SK-N-SH (cell line): Measurements from ENCODE around the gene SLCO3A1.

Source experiments
- POLR2AphosphoS5 ChIP-seq: IDR thresholded peaks from 2 replicates; pipeline ENCODE4 v1.6.1; 2012; ENCODE audit warnings: low read depth, low read length
- RFX5 ChIP-seq: IDR thresholded peaks from 2 replicates; pipeline ENCODE4 v1.6.1; 2012; ENCODE audit warnings: mild to moderate bottlenecking, improper control_type of control experiment, low read length
- YY1 ChIP-seq: IDR thresholded peaks from 2 replicates; pipeline ENCODE4 v1.4.0; 2012; ENCODE audit warnings: low read depth, mild to moderate bottlenecking
- TF ChIP-seq, protein P1 (sequence below): fragments of 200-600 bp; sonication (generic); IDR thresholded peaks from 2 replicates; pipeline ENCODE4 v1.6.1; 2017; ENCODE audit warnings: antibody characterized with exemption, mild to moderate bottlenecking, moderate library complexity

DNA sequence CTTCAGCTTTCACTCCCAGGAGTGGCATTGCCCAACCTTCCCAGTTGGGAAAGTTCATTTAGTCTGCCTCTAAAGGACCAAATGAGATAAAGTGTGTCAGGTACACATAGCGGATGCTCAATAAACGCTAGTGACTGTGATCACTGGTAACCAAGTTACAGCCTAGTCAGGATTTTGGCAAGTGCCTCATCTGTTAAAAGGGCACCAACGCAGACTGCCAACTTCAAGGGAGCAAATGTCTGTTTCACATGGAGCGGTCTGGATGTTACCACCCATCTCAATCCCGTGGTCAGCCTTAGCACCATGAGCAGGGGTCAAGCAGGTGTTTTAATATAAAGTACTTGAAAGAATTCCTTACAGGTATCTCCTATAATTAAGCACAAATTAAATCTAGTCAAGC, 22.7 kb downstream of the SLCO3A1 start:
- TF ChIP-seq RFX5 (no peak), POLR2AphosphoS5 (no peak), YY1 (no peak)
- TF ChIP-seq, protein P1, sequence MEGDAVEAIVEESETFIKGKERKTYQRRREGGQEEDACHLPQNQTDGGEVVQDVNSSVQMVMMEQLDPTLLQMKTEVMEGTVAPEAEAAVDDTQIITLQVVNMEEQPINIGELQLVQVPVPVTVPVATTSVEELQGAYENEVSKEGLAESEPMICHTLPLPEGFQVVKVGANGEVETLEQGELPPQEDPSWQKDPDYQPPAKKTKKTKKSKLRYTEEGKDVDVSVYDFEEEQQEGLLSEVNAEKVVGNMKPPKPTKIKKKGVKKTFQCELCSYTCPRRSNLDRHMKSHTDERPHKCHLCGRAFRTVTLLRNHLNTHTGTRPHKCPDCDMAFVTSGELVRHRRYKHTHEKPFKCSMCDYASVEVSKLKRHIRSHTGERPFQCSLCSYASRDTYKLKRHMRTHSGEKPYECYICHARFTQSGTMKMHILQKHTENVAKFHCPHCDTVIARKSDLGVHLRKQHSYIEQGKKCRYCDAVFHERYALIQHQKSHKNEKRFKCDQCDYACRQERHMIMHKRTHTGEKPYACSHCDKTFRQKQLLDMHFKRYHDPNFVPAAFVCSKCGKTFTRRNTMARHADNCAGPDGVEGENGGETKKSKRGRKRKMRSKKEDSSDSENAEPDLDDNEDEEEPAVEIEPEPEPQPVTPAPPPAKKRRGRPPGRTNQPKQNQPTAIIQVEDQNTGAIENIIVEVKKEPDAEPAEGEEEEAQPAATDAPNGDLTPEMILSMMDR = no peak
